OCI-LY1 (cell line): ENCODE measurements around the gene PDK4.

Experiments
- H2AFZ ChIP-seq: fragments of 200-600 bp; sonication (generic), shearing (Covaris generic); 2 replicates; pipeline ENCODE4 v1.6.0; 2014; ENCODE audit warnings: antibody characterized with exemption, mild to moderate bottlenecking, low read length
- H3F3A ChIP-seq: fragments of 200-600 bp; sonication (generic), shearing (Covaris generic); 2 replicates; pipeline ENCODE4 v1.6.0; 2014; ENCODE audit warnings: mild to moderate bottlenecking, antibody characterized with exemption, low read length, moderate library complexity; ENCODE audit not compliant: insufficient read depth
- H3K27ac ChIP-seq: fragments of 200-600 bp; sonication (generic); 2 replicates; pipeline ENCODE4 v1.5.1; 2014; ENCODE audit warnings: low read length, mixed run types, mild to moderate bottlenecking, low read depth; ENCODE audit not compliant: poor library complexity, severe bottlenecking
- H3K27me3 ChIP-seq: fragments of 200-600 bp; sonication (generic); 2 replicates; pipeline ENCODE4 v1.6.0; 2014; ENCODE audit warnings: antibody characterized with exemption, mild to moderate bottlenecking, low read length, moderate library complexity; ENCODE audit not compliant: insufficient read depth
- H3K36me3 ChIP-seq: fragments of 200-600 bp; sonication (generic); 2 replicates; pipeline ENCODE4 v1.6.1; 2014; ENCODE audit warnings: mild to moderate bottlenecking, antibody characterized with exemption, low read length, moderate library complexity, mixed read lengths; ENCODE audit not compliant: insufficient read depth
- H3K4me1 ChIP-seq: fragments of 200-600 bp; sonication (generic); 2 replicates; pipeline ENCODE4 v1.5.1; 2014; ENCODE audit warnings: mild to moderate bottlenecking, low read length, moderate library complexity; ENCODE audit not compliant: insufficient read depth, severe bottlenecking
- H3K4me2 ChIP-seq: fragments of 200-600 bp; sonication (generic), shearing (Covaris generic); 2 replicates; pipeline ENCODE4 v1.6.1; 2014; ENCODE audit warnings: low read length
- H3K4me3 ChIP-seq: fragments of 200-600 bp; sonication (generic); 2 replicates; pipeline ENCODE4 v1.5.1; 2014; ENCODE audit warnings: low read length, low read depth, mild to moderate bottlenecking, mixed read lengths; ENCODE audit not compliant: poor library complexity, severe bottlenecking
- H3K79me2 ChIP-seq: fragments of 200-600 bp; shearing (Covaris generic); 2 replicates; pipeline ENCODE4 v1.6.1; 2016; ENCODE audit warnings: mixed run types, low read length, mixed read lengths; ENCODE audit not compliant: insufficient read depth
- H3K9ac ChIP-seq: fragments of 200-600 bp; sonication (generic), shearing (Covaris generic); 2 replicates; pipeline ENCODE4 v1.6.1; 2014; ENCODE audit warnings: mild to moderate bottlenecking, low read length, mixed read lengths
- H3K9me2 ChIP-seq: fragments of 200-600 bp; sonication (generic), shearing (Covaris generic); 2 replicates; pipeline ENCODE4 v1.6.1; 2014; ENCODE audit warnings: low read depth, mild to moderate bottlenecking, low read length, mixed read lengths
- H3K9me3 ChIP-seq: fragments of 200-600 bp; shearing (Covaris generic); 2 replicates; pipeline ENCODE4 v1.6.1; 2014; ENCODE audit warnings: low read length, mixed read lengths
- H4K20me1 ChIP-seq: fragments of 200-600 bp; sonication (generic), shearing (Covaris generic); 2 replicates; pipeline ENCODE4 v1.6.0; 2016; ENCODE audit warnings: mild to moderate bottlenecking, low read length; ENCODE audit not compliant: insufficient read depth
- CTCF ChIP-seq: fragments of 200-600 bp; sonication (generic), shearing (Covaris generic); IDR thresholded peaks from 2 replicates; pipeline ENCODE4 v1.5.1; 2017; ENCODE audit warnings: mild to moderate bottlenecking, antibody characterized with exemption, low read length, moderate library complexity, mixed read lengths
- EZH2 ChIP-seq: fragments of 200-600 bp; sonication (generic), shearing (Covaris generic); IDR thresholded peaks from 2 replicates; pipeline ENCODE4 v1.8.0; 2017; ENCODE audit warnings: borderline replicate concordance, mixed run types, mild to moderate bottlenecking, antibody characterized with exemption, low read length, moderate library complexity, mixed read lengths

PDK4 gene

GRCh38 chr7:95589766-95590165 lies 6.5 kb downstream of the PDK4 start:
- H3K9me3 ChIP-seq = no peaks in the 10 kb centered on the region
- no peaks in the 10 kb centered on the region for H3K36me3 ChIP-seq
- no peak overlapping the region for H2AFZ ChIP-seq
- H3K79me2 ChIP-seq = no peaks in the 10 kb centered on the region
- no peaks in the 10 kb centered on the region for H4K20me1 ChIP-seq
- no peaks in the 10 kb centered on the region for H3K9me2 ChIP-seq
- no peak overlapping the region for H3K27ac ChIP-seq
- TF ChIP-seq CTCF (no peak), EZH2 (no peak)
- H3K9ac ChIP-seq = no peak overlapping the region
- no peak overlapping the region for H3K4me2 ChIP-seq
- H3K4me3 ChIP-seq = no peak overlapping the region
- H3K4me1 ChIP-seq = no peaks in the 10 kb centered on the region
- no peaks in the 10 kb centered on the region for H3F3A ChIP-seq
- H3K27me3 ChIP-seq = no peaks in the 10 kb centered on the region

DNA sequence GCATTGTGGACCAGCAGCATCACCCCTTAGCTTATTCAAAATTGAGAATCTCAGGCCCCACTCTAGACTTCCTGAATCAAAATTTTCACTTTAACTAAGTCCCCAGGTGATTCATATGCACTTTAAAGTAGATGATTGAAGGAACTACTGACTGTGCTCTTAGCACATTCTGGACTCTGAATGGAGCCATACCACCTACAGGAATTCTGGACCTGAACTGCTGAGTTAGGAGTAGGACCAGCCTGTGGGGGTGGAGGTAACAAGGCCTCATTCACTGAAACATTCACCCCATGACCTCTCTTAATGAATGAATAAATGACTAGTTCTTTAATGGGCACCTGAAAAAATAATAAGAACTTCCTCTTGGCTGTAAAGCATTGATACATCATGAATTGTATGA lies 7.3 kb downstream of the PDK4 start:
- no peaks in the 10 kb centered on the region for H3F3A ChIP-seq
- no peaks in the 10 kb centered on the region for H3K4me1 ChIP-seq
- H3K79me2 ChIP-seq = no peaks in the 10 kb centered on the region
- H3K9me2 ChIP-seq = no peaks in the 10 kb centered on the region
- no peak overlapping the region for H3K27ac ChIP-seq
- no peak for TF ChIP-seq CTCF
- no peaks in the 10 kb centered on the region for H3K9me3 ChIP-seq
- H3K9ac ChIP-seq = no peak overlapping the region
- H3K4me2 ChIP-seq = no peak overlapping the region
- no peak overlapping the region for H2AFZ ChIP-seq
- no peak overlapping the region for H3K4me3 ChIP-seq
- H3K36me3 ChIP-seq = no peaks in the 10 kb centered on the region
- no peaks in the 10 kb centered on the region for H3K27me3 ChIP-seq
- no peaks in the 10 kb centered on the region for H4K20me1 ChIP-seq

DNA sequence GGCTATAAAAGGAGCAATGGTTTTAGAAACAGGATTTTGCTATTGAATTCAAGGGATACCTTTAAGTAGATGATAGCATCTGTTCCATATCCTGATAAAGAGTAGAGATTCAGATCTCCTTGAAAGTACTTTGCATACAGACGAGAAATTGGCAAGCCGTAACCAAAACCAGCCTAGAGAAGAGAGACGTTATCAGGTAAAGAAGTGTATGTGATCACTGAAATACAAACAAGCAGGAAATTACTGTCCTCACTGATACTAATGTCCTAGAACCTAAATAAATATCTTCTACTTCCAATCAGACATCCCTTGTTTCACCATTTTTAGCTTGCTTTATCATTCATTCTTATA lies 9.4 kb downstream of the PDK4 start:
- Histone ChIP-seq H3K4me2 (no peak overlapping the region), H3K9ac (no peak overlapping the region), H3F3A (no peaks in the 10 kb centered on the region), H3K36me3 (no peaks in the 10 kb centered on the region), H4K20me1 (no peaks in the 10 kb centered on the region), H3K9me2 (no peaks in the 10 kb centered on the region), H3K4me3 (no peak overlapping the region), H2AFZ (no peak overlapping the region), H3K4me1 (no peaks in the 10 kb centered on the region), H3K9me3 (no peaks in the 10 kb centered on the region), H3K79me2 (no peaks in the 10 kb centered on the region), H3K27me3 (no peaks in the 10 kb centered on the region), H3K27ac (no peak overlapping the region)
- TF ChIP-seq EZH2 = no peak
- no peak for TF ChIP-seq CTCF
